Endothelial cell of umbilical vein (primary cell): Measurements from ENCODE around the gene HSPA12A.

Source experiments
- EZH2 ChIP-seq: IDR thresholded peaks from 2 replicates; pipeline ENCODE4 v1.6.1; 2012; ENCODE audit warnings: borderline replicate concordance, low read depth, mild to moderate bottlenecking, moderate library complexity, low read length, inconsistent platforms; ENCODE audit not compliant: severe bottlenecking
- MYC ChIP-seq: IDR thresholded peaks from one replicate; pipeline ENCODE4 v1.6.1; 2011; ENCODE audit warnings: mild to moderate bottlenecking, low read depth, low read length
- POLR2A ChIP-seq: IDR thresholded peaks from 2 replicates; pipeline ENCODE4 v1.6.1; 2012; ENCODE audit warnings: low read depth, mild to moderate bottlenecking, control low read depth, low read length
- POLR2AphosphoS5 ChIP-seq: IDR thresholded peaks from 2 replicates; pipeline ENCODE4 v1.6.1; 2012; ENCODE audit warnings: low read depth, mild to moderate bottlenecking, control low read depth, low read length, moderate library complexity; ENCODE audit not compliant: insufficient read depth
- TF ChIP-seq, protein P1 (sequence below), 2 donors: IDR thresholded peaks; 1 replicate in 1 of 2; 2 replicates in 1 of 2; pipeline ENCODE4 v1.5.1; 2011; ENCODE audit warnings: low read length in 2 of 2, mild to moderate bottlenecking in 2 of 2, moderate library complexity in 2 of 2, control low read depth in 1 of 2, inconsistent platforms in 1 of 2, low read depth in 1 of 2; ENCODE audit not compliant: insufficient read depth in 1 of 2; ENCODE audit errors: extremely low read depth in 1 of 2

- TF ChIP-seq MYC (no peak), POLR2A (no peak), POLR2AphosphoS5 (no peak), EZH2 (no peak)
- TF ChIP-seq, protein P1, sequence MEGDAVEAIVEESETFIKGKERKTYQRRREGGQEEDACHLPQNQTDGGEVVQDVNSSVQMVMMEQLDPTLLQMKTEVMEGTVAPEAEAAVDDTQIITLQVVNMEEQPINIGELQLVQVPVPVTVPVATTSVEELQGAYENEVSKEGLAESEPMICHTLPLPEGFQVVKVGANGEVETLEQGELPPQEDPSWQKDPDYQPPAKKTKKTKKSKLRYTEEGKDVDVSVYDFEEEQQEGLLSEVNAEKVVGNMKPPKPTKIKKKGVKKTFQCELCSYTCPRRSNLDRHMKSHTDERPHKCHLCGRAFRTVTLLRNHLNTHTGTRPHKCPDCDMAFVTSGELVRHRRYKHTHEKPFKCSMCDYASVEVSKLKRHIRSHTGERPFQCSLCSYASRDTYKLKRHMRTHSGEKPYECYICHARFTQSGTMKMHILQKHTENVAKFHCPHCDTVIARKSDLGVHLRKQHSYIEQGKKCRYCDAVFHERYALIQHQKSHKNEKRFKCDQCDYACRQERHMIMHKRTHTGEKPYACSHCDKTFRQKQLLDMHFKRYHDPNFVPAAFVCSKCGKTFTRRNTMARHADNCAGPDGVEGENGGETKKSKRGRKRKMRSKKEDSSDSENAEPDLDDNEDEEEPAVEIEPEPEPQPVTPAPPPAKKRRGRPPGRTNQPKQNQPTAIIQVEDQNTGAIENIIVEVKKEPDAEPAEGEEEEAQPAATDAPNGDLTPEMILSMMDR (IDR thresholded peaks at IDR 0.05; ENCODE audit: extremely low read depth in 1 of 2, insufficient read depth in 1 of 2, low read depth in 1 of 2, low read length in 2 of 2), result no peak
Observed at GRCh38 chr10:116699471-116700150, 42.8 kb downstream of the HSPA12A start.
